ENCODE measurements around the gene AQP11.

- no peak for TF ChIP-seq POLR2A (IDR thresholded peaks at IDR 0.05; ENCODE audit: low read length)
- peak; percentile 48 for TF ChIP-seq CTCF (IDR thresholded peaks at IDR 0.05)
- no peak for TF ChIP-seq BHLHE40 (IDR thresholded peaks at IDR 0.05; ENCODE audit: low read depth, low read length)
- no peak for TF ChIP-seq RCOR1 (IDR thresholded peaks at IDR 0.05; ENCODE audit: low read depth, low read length)
- no peak for TF ChIP-seq CHD2 (IDR thresholded peaks at IDR 0.05; ENCODE audit: low read length, partially characterized antibody)
- no peak for TF ChIP-seq POLR2AphosphoS2 (conservative IDR thresholded peaks at IDR 0.05; ENCODE audit: low read length)
- no peak for TF ChIP-seq EP300 (IDR thresholded peaks at IDR 0.05)
These were observed 32.2 kb upstream of the AQP11 start for GRCh38 chr11:77557553-77557952.
